SK-N-SH treated with all-trans-retinoic acid at 6 μM for 48 hours (cell line): ENCODE measurements around the gene IPPK.

Source experiments
- ATAC-seq: fragments of 200-7000 bp; cut with Tn5 transposase; 3 replicates; pipeline ENCODE4 v1.9.1; 2020; ENCODE audit warnings: mild to moderate bottlenecking, moderate library complexity
- ARNTL ChIP-seq: fragments of 450-650 bp; formaldehyde crosslinking; IDR thresholded peaks from 2 replicates; pipeline ENCODE4 v1.5.0; 2020; ENCODE audit warnings: low read depth, mild to moderate bottlenecking, moderate library complexity, borderline replicate concordance
- BACH2 ChIP-seq: fragments of 250-450 bp; sonication (Bioruptor Pico); IDR thresholded peaks from 2 replicates; pipeline ENCODE4 v1.9.0; 2021; ENCODE audit warnings: mild to moderate bottlenecking, borderline replicate concordance
- CSDC2 ChIP-seq: fragments of 250-450 bp; sonication (Bioruptor Pico); IDR thresholded peaks from 2 replicates; pipeline ENCODE4 v1.5.0; 2020; ENCODE audit warnings: mild to moderate bottlenecking, moderate library complexity
- CSRNP3 ChIP-seq: fragments of 250-450 bp; sonication (Bioruptor Pico); IDR thresholded peaks from 2 replicates; pipeline ENCODE4 v1.5.1; 2021; ENCODE audit warnings: mild to moderate bottlenecking, moderate library complexity
- ESRRG ChIP-seq: fragments of 250-450 bp; sonication (Bioruptor Pico); IDR thresholded peaks from 2 replicates; pipeline ENCODE4 v1.6.1; 2021; ENCODE audit warnings: mild to moderate bottlenecking
- GLIS3 ChIP-seq: fragments of 250-450 bp; sonication (Bioruptor Pico); IDR thresholded peaks from 2 replicates; pipeline ENCODE4 v1.5.0; 2020; ENCODE audit warnings: mild to moderate bottlenecking, moderate library complexity
- ISL1 ChIP-seq: fragments of 250-450 bp; sonication (Bioruptor Pico); IDR thresholded peaks from 2 replicates; pipeline ENCODE4 v2.1.2; 2022; ENCODE audit warnings: mild to moderate bottlenecking, moderate library complexity
- OSR1 ChIP-seq: fragments of 250-450 bp; sonication (Bioruptor Pico); IDR thresholded peaks from 2 replicates; pipeline ENCODE4 v1.8.0; 2022; ENCODE audit warnings: moderate library complexity, mild to moderate bottlenecking, inconsistent platforms
- POU6F1 ChIP-seq: fragments of 250-450 bp; sonication (Bioruptor Pico); IDR thresholded peaks from 2 replicates; pipeline ENCODE4 v1.8.0; 2021; ENCODE audit warnings: low read depth, mild to moderate bottlenecking, moderate library complexity, borderline replicate concordance
- PPARA ChIP-seq: fragments of 250-450 bp; sonication (Bioruptor Pico); IDR thresholded peaks from 2 replicates; pipeline ENCODE4 v1.5.0; 2020; ENCODE audit warnings: mild to moderate bottlenecking, borderline replicate concordance
- RARB ChIP-seq: fragments of 250-450 bp; sonication (Bioruptor Pico); IDR thresholded peaks from 2 replicates; pipeline ENCODE4 v1.8.0; 2021; ENCODE audit warnings: mild to moderate bottlenecking, moderate library complexity
- SNAI2 ChIP-seq: fragments of 250-450 bp; sonication (Bioruptor Pico); IDR thresholded peaks from 2 replicates; pipeline ENCODE4 v1.5.0; 2020; ENCODE audit warnings: mild to moderate bottlenecking, moderate library complexity
- TCF4 ChIP-seq: fragments of 250-450 bp; sonication (Bioruptor Pico); IDR thresholded peaks from 2 replicates; pipeline ENCODE4 v1.8.0; 2021; ENCODE audit warnings: mild to moderate bottlenecking, moderate library complexity, borderline replicate concordance
- TOX ChIP-seq: fragments of 250-450 bp; sonication (Bioruptor Pico); IDR thresholded peaks from 2 replicates; pipeline ENCODE4 v1.8.0; 2021; ENCODE audit warnings: mild to moderate bottlenecking, moderate library complexity, borderline replicate concordance
- TSHZ2 ChIP-seq: fragments of 250-450 bp; sonication (Bioruptor Pico); IDR thresholded peaks from 2 replicates; pipeline ENCODE4 v1.5.0; 2020; ENCODE audit warnings: mild to moderate bottlenecking, moderate library complexity
- ZFP3 ChIP-seq: fragments of 250-450 bp; sonication (Bioruptor Pico); IDR thresholded peaks from 2 replicates; pipeline ENCODE4 v1.5.0; 2020; ENCODE audit warnings: mild to moderate bottlenecking, moderate library complexity
- ZFP30 ChIP-seq: fragments of 450-650 bp; formaldehyde crosslinking; IDR thresholded peaks from 2 replicates; pipeline ENCODE4 v1.5.0; 2022; ENCODE audit warnings: mild to moderate bottlenecking, moderate library complexity
- ZNF70 ChIP-seq: fragments of 450-650 bp; formaldehyde crosslinking; IDR thresholded peaks from 2 replicates; pipeline ENCODE4 v1.5.0; 2020; ENCODE audit warnings: mild to moderate bottlenecking, moderate library complexity
- ZNF8 ChIP-seq: fragments of 450-650 bp; formaldehyde crosslinking; IDR thresholded peaks from 2 replicates; pipeline ENCODE4 v1.5.0; 2020; ENCODE audit warnings: mild to moderate bottlenecking, moderate library complexity
- TF ChIP-seq, protein P1 (sequence below): fragments of 250-450 bp; sonication (Bioruptor Pico); IDR thresholded peaks from 2 replicates; pipeline ENCODE4 v1.8.0; 2020; ENCODE audit warnings: mild to moderate bottlenecking, moderate library complexity, borderline replicate concordance
- TF ChIP-seq, protein P2 (sequence below): fragments of 250-450 bp; sonication (Bioruptor Pico); IDR thresholded peaks from 2 replicates; pipeline ENCODE4 v1.5.1; 2020; ENCODE audit warnings: low read depth, mild to moderate bottlenecking, moderate library complexity

Gene IPPK

DNA sequence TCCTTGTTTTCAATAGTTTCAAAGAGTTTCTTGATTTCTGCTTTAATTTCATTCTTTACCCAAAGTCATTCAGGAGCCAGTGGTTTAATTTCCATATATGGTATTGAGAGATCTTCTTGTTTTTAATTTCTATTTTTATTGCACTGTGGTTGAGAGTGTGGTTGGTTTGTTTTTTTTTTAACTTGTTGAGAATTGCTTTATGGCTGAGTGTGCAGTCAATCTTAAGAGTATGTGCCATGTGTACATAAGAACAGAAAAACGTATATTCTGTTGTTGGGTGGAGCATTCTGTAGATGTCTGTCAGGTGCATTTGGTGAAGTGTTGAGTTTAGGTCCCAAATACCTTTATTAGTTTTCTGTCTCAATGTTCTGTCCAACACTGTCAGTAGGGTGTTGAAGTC is 26.7 kb upstream of the IPPK start:
- no peak for ATAC-seq
- no peak for TF ChIP-seq BACH2
- no peak for TF ChIP-seq ISL1 (CRISPR knock-in tag)
- TF ChIP-seq ZNF70 (CRISPR knock-in tag) = no peak
- no peak for TF ChIP-seq CSRNP3 (CRISPR knock-in tag)
- TF ChIP-seq ZNF8 (CRISPR knock-in tag) = no peak
- no peak for TF ChIP-seq ZFP30 (CRISPR knock-in tag)
- TF ChIP-seq, protein P1, sequence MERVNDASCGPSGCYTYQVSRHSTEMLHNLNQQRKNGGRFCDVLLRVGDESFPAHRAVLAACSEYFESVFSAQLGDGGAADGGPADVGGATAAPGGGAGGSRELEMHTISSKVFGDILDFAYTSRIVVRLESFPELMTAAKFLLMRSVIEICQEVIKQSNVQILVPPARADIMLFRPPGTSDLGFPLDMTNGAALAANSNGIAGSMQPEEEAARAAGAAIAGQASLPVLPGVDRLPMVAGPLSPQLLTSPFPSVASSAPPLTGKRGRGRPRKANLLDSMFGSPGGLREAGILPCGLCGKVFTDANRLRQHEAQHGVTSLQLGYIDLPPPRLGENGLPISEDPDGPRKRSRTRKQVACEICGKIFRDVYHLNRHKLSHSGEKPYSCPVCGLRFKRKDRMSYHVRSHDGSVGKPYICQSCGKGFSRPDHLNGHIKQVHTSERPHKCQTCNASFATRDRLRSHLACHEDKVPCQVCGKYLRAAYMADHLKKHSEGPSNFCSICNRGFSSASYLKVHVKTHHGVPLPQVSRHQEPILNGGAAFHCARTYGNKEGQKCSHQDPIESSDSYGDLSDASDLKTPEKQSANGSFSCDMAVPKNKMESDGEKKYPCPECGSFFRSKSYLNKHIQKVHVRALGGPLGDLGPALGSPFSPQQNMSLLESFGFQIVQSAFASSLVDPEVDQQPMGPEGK (CRISPR knock-in tag) = no peak
- no peak for TF ChIP-seq ZFP3 (CRISPR knock-in tag)
- no peak for TF ChIP-seq CSDC2 (CRISPR knock-in tag)
- TF ChIP-seq TOX = no peak
- TF ChIP-seq, protein P2, sequence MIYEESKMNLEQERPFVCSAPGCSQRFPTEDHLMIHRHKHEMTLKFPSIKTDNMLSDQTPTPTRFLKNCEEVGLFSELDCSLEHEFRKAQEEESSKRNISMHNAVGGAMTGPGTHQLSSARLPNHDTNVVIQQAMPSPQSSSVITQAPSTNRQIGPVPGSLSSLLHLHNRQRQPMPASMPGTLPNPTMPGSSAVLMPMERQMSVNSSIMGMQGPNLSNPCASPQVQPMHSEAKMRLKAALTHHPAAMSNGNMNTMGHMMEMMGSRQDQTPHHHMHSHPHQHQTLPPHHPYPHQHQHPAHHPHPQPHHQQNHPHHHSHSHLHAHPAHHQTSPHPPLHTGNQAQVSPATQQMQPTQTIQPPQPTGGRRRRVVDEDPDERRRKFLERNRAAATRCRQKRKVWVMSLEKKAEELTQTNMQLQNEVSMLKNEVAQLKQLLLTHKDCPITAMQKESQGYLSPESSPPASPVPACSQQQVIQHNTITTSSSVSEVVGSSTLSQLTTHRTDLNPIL = no peak
- no peak for TF ChIP-seq GLIS3 (CRISPR knock-in tag)
- TF ChIP-seq RARB (CRISPR knock-in tag) = no peak

DNA sequence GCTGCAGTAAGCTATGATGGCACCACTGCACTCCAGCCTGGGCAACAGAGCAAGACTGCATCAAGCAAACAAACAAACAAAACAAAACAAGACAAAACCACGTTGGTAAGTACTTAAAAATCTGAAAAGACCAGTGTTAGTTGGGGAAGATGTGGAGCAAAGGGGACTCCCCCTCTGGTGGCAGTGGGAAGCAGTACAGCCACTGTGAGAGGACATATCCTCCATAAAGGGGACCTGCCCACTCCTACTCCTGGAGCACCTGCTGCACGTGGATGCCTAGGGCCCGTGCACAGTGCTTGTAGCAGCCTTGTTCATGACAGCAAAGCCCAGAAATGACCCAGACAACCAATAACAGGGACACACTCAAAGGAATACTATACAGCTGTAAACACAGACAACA is 17.0 kb upstream of the IPPK start:
- peak; percentile 80 for ATAC-seq
- no peak for TF ChIP-seq TSHZ2
- TF ChIP-seq OSR1 (CRISPR knock-in tag) = no peak
- no peak for TF ChIP-seq ARNTL (CRISPR knock-in tag)
- no peak for TF ChIP-seq GLIS3 (CRISPR knock-in tag)
- TF ChIP-seq POU6F1 (CRISPR knock-in tag) = no peak
- no peak for TF ChIP-seq ZNF70 (CRISPR knock-in tag)
- TF ChIP-seq CSDC2 (CRISPR knock-in tag) = no peak
- TF ChIP-seq RARB (CRISPR knock-in tag) = no peak
- no peak for TF ChIP-seq TCF4 (CRISPR knock-in tag)
- no peak for TF ChIP-seq ZNF8 (CRISPR knock-in tag)
- no peak for TF ChIP-seq BACH2
- no peak for TF ChIP-seq ESRRG
- no peak for TF ChIP-seq PPARA (CRISPR knock-in tag)
- no peak for TF ChIP-seq ZFP30 (CRISPR knock-in tag)
- TF ChIP-seq ISL1 (CRISPR knock-in tag) = no peak
- no peak for TF ChIP-seq SNAI2
- TF ChIP-seq, protein P1 (CRISPR knock-in tag) = no peak
- TF ChIP-seq ZFP3 (CRISPR knock-in tag) = no peak
